ENCODE results near the gene PTPN6. TPM values are rescaled to one million over a fixed set of nuclear protein-coding genes. Genes with fewer than 3 reads are reported as not detected.

The PTPN6 gene
- total and polyA plus RNA-seq, 9 of the 15 experiments (the other 6 are each of a cell fraction or from before 2014, with no cell fraction given): 1.5 to 5.1 (median 3.9) TPM

DNA sequence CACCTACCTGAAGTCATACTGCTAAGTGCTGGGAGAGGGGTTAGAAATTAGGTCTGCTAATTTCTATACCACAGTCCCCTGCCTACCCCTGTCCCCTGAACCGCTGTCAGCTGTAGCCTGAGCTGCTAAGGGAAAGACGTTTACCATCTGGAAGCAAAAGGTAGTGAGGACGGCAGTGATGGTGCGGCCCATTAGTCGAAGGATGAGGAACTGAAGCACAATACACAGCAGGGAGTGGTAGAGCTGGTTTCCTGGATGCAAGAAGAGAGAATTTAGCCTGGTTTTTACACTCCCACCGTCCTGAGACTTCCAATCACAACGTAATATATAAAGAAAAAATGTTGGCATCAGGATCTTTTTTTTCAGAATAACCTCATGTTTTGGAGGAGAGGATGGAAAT is 31.4 kb downstream of the PTPN6 start:
- in situ Hi-C loops (cut with MboI) (no loop called here), intact Hi-C loops (cut with micrococcal nuclease) (no loop called here)
- ATAC-seq: no peak
- no peaks in the 10 kb centered on the region for H3K9me1 ChIP-seq (ENCODE audit: control insufficient read depth, insufficient read depth, low read length)
- POLR2A ChIA-PET: interaction anchor here (0.6 kb wide), 2 partner anchors 24 to 1266 kb away, joined by 3 read pairs; no protein-coding TSS in a partner anchor
- no peak overlapping the region for H2AFZ ChIP-seq (ENCODE audit: low read depth, low read length)
- H3K9ac ChIP-seq (ENCODE audit: insufficient read depth in 1 of 2, low read depth in 2 of 2, low read length in 2 of 2): no peak overlapping the region
- no peaks in the 10 kb centered on the region for H4K20me1 ChIP-seq (replicated peaks; ENCODE audit: control insufficient read depth, insufficient read depth, low read length)
- H3K4me3 ChIP-seq: no peak overlapping the region
- peaks cover 61% of the 10 kb centered on the region for H3K36me3 ChIP-seq (ENCODE audit: control insufficient read depth, insufficient read depth, low read length)
- H3K4me1 ChIP-seq (replicated peaks in 1 of 2; ENCODE audit: control insufficient read depth in 2 of 2, insufficient read depth in 2 of 2, low read length in 2 of 2): peaks cover 0 to 4% of the 10 kb centered on the region in 2 experiments; a peak in 1 of 5 replicates
- WGBS (ENCODE audit: insufficient coverage, low coverage, missing lambda C conversion rate): 82% methylated on average over 7 of the region's 7 CpGs
- H3K79me2 ChIP-seq (ENCODE audit: control insufficient read depth, insufficient read depth, low read length): no peaks in the 10 kb centered on the region
- no peak for DNase-seq (ENCODE audit: extremely low read depth in 1 of 4, low spot score in 3 of 4)
- no peak overlapping the region for H3K27ac ChIP-seq (ENCODE audit: extremely low read depth, low read depth, low read length)
- CTCF ChIA-PET (ENCODE audit: low intra/inter-chr PET ratio): no interaction called here
- no peaks in the 10 kb centered on the region for H3K27me3 ChIP-seq (ENCODE audit: control insufficient read depth in 2 of 2, insufficient read depth in 2 of 2, low read length in 2 of 2)
- no peak for FAIRE-seq
- H3K9me3 ChIP-seq (replicated peaks; ENCODE audit: control insufficient read depth, insufficient read depth, low read depth, low read length): no peaks in the 10 kb centered on the region
- BruUV-seq (replicated peaks): no TSS peak
- TF ChIP-seq MCM2 (IDR thresholded peaks at IDR 0.05; ENCODE audit: low read depth) (no peak), ESRRB (CRISPR knock-in tag; IDR thresholded peaks at IDR 0.05; ENCODE audit: borderline replicate concordance) (no peak), ZNF740 (CRISPR knock-in tag; IDR thresholded peaks at IDR 0.05) (no peak), ZNF740 (tag; IDR thresholded peaks at IDR 0.05) (no peak), CXXC5 (CRISPR knock-in tag; IDR thresholded peaks at IDR 0.05) (no peak), PRPF4 (IDR thresholded peaks at IDR 0.05; ENCODE audit: insufficient read depth, low read depth, low read length, poor library complexity, severe bottlenecking) (no peak), RBM25 (IDR thresholded peaks at IDR 0.05; ENCODE audit: low read depth, low read length, severe bottlenecking) (no peak), RUNX1 (IDR thresholded peaks at IDR 0.05; ENCODE audit: low read depth) (no peak), JUNB (CRISPR knock-in tag; conservative IDR thresholded peaks at IDR 0.05) (no peak), PKNOX1 (IDR thresholded peaks at IDR 0.05) (no peak), KLF16 (IDR thresholded peaks at IDR 0.05) (no peak), CBX3 (IDR thresholded peaks at IDR 0.05; ENCODE audit: borderline replicate concordance in 1 of 2, low read length in 2 of 2) (no peak), CHD1 (IDR thresholded peaks at IDR 0.05; ENCODE audit: low read length) (no peak), CREBBP (IDR thresholded peaks at IDR 0.05; ENCODE audit: low read depth, low read length) (no peak), DLX4 (CRISPR knock-in tag; IDR thresholded peaks at IDR 0.05) (no peak), ZNF778 (CRISPR knock-in tag; IDR thresholded peaks at IDR 0.05) (no peak)
- H3K4me2 ChIP-seq (ENCODE audit: insufficient read depth, low read length): no peak overlapping the region

Data from K562 (cell line).